Hippocampal formation (tissue), 2 donors: ENCODE data around the gene TDP1.
"Not testable (repeated sequence)": the region's sequence is repeated elsewhere in the genome, so short reads cannot be mapped to it uniquely, and the experiment has no call there.

Experiments used
- DNase-seq, 2 donors: peaks; one replicate each; lab custom pipeline; 2025; lab: John Stamatoyannopoulos, UW

TDP1 gene

DNA sequence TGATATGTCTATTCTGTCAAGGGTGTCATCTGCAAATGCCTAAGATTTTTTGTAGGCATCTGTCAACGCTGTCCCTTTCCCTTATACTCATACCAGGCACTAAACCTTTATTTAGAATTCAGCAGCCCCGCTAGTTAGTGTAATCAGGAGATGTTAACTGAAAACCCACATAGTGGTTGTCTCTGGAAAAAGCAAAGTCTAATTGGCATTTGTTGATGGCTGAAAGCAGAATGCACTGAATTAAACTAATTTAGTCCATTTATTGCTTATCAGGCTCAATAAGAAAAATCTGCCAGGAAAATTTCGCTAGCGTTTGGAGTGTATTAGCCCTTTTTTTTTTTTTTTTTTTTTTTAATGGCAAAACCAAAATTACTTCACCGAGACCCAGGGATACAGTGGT is 34.5 kb downstream of the TDP1 start:
- no peak for DNase-seq

DNA sequence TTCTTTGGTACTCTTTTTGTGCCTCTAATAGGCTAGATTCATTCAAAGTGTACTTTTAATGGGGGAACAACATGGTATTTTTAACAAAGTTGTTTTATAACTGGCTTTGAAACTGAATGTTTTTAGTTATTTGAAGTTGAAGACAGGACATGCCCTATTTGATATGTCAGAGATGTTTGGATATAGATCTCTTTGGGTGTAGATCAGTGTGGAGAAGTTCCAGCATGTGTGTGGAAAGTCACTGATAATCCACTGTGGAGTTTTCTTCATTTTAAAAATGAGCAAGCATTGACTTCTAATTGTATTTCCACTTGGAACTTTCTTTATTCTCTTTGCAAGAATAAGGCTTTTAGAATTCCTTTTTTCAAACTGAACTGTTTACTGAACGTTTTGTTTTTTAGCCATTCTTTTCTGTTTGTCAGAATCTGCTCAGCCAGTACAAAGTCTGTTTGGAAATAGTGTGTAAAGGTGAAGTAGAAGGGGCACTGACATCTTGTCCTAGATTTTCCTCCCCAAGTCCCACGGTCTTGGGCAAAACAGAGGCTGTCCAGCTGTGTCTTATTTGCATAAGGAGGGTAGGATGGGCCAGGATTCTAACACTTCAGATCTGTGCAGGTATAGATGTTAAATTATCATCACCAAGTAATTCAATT is 35.0 kb downstream of the TDP1 start:
- no peak for DNase-seq

DNA sequence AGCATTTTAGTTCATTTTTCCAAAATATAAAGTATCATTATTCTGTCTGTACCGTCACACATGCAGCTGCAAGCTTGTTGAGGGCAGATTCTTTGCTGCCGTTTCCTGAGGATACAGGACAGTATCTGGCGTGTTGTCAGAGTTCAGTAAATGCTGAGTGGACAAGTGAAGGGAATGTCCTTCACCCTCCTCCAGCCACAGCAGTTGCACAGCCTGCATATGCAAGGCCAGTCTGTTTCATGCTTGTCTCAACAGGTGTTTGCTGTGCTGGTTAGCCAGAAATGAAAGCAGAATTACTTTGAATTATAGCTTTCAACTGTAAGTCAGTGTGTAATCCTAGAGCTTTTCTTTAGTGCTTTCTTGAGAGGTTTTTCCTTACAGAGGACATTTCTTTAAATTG is 36.5 kb downstream of the TDP1 start:
- no peak for DNase-seq

DNA sequence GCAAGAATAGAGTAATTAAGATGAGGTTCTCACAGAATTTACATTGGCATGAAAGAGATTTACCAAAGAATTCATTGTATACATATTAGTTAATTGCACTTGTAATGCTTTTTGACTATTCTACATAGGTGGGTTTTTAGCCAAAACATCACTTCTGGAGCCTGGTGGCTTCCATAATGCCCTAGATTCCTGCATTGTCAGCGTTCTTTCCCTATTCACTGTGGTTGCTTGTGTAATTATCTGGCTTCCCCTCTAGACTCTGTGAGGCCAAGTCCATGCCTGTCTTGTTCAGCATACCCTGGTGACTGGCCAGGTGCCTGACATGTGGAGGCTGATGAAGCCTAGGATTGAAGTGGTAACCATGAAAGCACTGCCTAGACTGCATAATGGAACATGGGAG is 41.2 kb downstream of the TDP1 start:
- no peak for DNase-seq

DNA sequence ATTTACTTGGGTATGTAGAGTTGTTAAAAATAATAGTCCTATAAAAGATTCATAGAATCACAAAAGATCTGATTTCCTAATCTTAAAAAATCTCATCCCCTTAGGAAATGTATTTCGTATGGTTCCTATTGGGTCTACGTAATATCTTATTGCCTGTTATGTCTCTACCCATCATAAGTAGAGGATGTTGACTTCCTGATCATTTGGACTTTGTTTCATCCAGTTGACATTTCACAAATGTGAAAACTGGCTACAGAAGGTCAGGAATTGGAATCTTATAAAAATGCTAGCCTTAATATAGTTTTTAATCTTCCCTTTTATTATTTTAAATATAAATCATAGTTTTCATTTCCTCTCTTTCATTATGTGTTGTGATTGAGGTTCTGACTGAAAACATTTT is 45.2 kb downstream of the TDP1 start:
- no peak for DNase-seq

DNA sequence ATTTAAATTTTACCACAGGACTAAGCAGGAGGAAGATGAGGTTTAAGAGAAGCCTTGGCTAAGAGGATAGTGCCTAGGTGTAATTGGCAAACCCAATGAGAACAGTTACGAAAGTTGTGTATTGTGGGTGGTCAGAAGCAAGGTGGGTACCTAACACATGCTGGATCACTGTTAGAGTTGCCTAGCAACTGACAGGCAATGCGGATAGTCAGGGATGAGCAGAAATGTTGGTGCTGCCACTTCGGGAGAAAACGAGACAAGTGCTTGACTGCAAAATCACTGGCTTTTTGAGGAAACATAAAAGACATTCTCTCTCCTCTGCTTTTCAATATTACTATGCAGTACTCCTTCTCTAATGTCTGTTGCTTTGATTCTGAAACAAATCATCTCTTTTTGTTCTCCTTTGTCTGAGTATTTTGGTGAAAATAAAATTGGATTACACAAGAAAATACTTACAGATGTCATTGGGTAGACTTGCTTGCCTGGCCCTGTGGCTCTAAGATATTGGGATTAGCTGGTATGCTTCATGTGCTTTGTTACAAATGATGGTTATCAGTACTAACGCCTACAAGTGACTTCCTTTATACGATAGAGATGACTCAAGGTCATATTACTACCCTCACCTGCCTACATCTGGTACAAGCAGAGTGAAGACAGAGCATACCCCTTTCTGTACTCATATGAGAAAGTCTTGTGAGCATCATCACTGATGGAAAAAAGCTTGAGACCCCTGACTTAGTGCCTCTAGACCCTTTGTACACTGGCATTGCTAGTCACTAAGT is 48.0 kb downstream of the TDP1 start:
- no peak for DNase-seq

DNA sequence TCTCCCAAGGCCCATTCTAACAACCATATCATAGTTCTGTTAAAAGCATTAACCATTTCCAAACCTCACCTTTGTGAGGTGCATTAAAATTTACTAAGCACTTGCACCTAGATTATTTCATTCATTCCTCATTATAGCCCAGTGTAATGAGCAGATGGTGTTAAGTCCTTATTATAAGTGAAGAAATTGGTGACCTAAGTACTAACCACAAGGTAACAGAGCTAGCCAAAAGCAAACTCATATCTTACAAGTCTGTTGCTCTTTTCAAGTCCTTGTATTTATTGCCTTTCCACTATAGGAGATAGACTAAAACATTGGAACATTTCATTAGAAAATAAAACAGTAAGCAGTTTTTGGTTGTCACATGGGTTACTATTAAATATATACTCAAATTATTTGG is 49.7 kb downstream of the TDP1 start:
- no peak for DNase-seq

DNA sequence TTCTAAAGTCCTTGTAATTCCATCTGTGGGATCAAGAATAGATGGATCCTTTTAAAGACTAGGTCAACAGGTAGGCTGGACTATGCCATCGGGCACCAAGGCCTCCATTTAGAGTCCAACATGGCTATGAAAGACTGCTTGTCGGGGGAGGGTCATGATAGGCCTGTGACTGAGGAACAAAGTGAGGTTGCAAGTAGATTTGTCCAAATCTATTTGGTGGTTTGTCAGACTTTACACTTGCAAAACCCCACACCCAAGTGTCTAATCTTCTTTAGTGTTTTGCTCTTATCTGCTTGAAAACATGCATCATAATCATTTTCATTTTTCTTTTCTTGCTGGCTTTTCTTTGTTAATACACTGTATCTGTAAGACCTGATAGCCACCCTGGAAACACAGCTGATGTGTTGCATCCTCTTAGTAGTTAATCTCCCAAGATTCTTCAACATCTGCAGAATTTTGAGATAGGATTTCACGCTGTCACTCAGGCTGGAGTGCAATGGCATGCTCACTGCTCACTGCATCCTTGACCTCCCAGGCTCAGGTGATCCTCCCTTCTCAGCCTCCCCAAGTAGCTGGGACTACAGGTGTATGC is 50.3 kb downstream of the TDP1 start:
- no peak for DNase-seq

DNA sequence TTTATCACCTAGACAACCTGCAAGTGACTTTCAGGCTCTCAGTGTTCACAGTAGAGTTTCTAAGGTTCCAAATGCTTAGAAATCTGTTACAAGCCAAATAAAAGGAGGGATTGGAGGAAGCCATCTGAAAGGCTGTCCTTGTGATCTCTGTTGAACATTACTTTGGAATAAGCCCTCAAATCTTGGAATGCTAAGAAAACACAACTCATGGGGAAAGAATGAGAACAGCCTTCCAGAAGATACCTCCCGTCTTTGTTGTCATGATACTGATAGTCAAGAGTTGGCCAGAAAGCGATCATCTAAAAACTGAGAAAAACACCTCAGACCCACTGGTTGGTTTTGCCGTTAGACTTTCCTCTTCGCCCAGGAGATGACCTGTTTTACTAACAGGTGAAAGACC is 61.6 kb downstream of the TDP1 start:
- no peak for DNase-seq

DNA sequence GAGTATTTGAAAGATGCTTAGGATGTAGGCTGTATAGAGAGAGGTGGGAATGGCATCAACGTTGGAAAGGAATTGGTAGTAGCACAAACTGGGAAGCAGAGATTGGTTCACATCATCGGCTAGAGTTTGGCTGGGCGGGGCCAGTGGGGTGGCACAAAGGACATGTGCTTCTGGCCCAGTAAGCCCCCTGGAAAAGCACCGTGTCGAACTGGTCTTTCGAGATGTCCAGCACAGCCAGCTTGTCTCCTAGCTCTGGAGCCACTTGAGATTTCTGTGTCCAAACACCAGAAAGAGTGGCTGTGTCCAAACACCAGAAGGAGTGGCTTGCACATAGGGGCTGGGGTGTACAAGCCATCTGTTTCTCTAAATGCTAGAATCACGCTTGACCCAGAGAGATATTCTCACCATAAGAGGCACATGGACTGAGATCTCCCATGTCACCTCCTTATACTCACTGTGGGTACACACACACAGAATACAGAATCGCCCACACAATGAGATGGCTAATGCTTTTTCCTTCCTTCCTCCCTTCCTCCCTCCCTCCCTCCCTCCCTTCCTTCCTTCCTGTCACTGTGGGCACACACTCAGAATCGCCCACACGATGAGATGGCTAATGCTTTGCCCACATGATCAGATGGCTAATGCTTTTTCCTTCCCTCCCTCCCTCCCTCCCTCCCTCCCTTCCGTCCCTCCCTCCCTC is 64.2 kb downstream of the TDP1 start:
- peak in 1 of 2 donors; percentile 50 for DNase-seq

DNA sequence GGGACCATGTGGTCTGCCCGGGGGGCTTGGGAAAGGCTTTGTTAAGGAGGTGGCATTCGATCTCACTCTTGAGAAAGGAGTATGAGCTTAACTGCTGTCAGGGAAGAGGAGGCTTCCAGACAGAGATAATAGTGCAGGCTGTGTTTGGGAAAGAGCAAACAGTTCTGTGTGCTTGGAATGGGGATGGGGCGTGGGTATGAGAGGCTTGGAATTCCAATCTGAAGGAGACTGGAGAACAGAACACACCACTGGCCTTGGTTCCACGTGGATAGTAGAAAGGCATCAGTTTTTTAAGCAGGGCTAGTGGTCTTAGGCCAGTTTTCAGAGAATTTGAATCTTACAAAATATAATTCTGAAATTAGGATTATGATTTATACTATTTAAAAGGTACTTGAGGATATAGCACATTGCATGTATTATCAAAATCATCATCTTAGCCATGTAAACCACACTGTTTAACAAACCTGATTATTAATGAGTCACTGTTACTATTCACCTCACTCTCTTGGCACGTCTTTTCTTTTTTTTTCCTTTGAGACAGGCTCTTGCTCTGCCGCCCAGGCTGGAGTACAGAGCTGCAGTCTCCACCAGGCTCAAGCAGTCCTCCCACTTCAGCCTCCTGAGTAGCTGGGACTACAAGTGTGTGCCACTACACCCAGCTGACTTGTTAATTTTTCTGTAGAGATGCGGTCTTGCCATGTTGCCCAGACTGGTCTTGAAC is 67.6 kb downstream of the TDP1 start:
- DNase-seq, result no peak

DNA sequence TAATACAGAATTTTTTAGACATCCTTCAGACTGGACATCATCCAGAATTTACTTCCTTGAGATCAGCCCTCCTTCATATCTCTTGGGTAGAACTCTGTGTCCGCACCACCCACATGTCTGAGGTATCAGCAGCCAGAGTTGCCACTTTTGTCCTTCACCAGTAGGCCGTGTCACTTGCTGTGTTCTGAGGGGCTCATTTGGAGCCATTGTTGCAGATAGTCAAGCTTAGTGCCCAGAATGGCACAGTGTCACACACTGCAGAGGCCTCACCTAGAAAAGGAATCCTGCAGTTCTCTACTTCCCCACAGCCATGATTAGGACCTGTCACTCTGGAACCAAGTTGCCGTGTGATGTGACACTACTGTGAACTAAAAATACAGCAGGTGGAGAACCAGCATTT is 69.2 kb downstream of the TDP1 start:
- no peak for DNase-seq

DNA sequence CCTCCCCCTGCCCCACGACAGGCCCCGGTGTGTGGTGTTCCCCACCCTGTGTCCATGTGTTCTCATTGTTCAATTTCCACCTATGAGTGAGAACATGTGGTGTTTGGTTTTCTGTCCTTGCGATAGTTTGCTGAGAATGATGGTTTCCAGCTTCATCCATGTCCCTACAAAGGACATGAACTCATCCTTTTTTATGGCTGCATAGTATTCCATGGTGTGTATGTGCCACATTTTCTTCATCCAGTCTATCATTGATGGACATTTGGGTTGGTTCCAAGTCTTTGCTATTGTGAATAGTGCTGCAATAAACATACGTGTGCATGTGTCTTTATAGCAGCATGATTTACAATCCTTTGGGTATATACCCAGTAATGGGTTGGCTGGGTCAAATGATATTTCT is 70.9 kb downstream of the TDP1 start:
- not testable (repeated sequence) for DNase-seq

DNA sequence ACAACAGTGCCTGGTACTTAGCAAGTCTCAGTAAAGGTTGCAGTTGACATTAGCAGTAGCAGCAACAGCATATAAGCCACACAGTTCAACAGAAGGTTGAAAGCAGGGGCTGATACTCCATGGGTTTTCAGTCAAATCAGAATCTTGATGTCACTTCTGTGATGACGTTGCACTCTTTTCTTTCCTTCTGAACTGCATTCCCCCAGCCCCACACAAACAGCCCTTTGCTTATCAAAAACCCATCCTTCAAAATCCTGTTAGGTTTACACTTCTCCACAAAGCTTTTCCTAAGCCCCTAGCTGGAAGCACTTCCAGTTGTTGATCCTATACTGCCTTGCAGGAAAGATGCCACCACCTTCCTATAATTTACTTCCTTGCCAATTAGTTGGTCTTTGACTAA is 72.1 kb downstream of the TDP1 start:
- no peak for DNase-seq

DNA sequence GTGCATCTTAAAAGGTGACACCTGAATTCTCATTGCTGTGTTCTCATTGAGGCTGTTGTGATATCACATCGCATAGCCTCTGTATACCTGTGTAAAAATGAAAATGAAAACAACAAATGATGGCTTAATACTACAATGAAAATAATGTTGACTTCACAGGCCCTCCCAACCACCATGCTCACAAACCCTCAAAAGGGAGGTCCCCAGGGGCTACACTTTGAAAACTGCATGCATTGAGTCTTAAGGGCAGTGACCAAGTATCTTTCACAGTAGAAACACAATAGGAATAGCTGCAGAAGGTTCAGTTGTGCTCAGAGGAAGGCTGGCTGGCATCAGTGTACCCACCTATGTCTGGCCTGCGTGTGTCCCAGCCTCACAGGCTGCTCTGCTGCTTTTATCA is 78.4 kb downstream of the TDP1 start:
- DNase-seq, result no peak

DNA sequence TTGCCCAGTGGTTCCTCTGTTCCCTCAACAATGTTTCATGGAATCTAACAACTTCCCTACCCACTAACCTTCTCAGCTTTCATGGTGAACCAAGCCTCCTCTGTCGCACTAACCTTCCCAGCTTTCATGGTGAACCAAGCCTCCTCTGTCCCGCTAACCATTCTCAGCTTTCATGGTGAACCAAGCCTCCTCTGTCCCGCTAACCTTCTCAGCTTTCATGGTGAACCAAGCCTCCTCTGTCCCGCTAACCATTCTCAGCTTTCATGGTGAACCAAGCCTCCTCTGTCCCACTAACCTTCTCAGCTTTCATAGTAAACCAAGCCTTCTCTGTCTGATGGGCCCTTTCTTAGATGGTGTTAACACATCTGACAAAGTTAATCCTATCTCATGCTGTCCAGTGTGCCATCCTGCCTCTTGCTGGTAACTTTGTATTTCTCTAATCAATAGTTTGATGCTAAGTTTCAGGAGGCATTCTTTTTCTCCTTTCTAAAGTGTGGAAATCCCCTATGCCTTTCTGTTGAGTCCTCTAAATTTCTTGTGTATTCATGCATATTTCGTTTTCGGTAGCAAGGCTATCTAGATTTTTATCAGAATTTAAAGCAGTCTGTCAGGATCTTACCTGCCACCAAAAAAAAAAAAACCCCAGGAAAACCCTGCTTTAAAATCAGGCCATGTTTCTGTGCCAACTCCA is 79.3 kb downstream of the TDP1 start:
- DNase-seq, result no peak

DNA sequence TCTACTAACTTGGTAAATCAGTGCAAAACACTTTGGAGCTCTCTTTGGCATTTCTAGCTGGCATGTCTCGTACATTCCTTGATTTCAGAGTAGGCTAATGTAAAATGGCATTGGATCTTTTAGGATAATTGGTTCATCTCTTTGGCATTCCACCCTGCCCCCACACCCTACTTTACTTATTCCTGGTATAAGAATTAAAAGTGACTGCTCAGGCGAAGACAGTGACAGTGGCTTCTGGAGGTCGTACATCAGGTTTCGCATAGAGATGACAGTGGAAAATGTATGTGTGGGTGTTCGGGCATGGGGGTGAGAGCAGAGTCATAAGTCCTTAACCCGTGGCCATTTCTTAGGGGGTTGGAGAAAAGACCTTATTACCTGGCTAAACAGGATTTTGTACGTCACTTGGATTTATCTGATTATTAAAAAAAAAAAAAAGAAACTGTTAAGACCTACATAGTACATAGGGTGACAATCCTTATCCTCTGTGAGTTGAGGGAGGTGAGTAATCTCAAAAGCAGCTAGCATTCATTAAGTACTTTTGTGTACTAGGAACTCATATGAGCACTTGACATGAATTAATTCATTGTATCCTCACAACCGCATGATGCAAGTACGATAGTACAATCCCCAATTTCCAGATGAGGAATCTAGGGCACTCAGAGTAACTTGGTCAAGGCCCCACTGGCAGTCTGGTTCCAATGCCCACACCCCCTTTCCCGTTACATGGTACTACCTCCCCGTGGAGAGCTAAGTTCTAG is 83.7 kb downstream of the TDP1 start:
- no peak for DNase-seq

DNA sequence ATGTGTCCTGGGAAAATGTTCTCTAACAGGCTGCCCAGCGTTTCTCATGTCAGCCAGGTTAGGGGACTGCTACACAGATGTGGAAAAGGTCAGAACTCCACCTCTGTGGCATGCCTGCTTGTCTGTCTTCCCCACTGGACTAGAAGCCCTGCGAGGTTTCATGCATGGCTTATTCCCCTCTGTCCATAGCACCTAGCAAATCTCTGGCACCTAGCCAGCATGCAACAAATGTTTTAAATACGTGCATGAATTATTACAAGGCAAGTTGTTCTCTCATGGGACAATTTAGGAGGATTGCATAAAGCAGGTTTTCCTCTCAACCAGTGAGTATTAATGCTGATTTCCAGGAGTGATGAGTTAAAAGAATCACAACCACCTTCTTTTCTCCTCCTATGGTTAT is 84.7 kb downstream of the TDP1 start:
- no peak for DNase-seq

DNA sequence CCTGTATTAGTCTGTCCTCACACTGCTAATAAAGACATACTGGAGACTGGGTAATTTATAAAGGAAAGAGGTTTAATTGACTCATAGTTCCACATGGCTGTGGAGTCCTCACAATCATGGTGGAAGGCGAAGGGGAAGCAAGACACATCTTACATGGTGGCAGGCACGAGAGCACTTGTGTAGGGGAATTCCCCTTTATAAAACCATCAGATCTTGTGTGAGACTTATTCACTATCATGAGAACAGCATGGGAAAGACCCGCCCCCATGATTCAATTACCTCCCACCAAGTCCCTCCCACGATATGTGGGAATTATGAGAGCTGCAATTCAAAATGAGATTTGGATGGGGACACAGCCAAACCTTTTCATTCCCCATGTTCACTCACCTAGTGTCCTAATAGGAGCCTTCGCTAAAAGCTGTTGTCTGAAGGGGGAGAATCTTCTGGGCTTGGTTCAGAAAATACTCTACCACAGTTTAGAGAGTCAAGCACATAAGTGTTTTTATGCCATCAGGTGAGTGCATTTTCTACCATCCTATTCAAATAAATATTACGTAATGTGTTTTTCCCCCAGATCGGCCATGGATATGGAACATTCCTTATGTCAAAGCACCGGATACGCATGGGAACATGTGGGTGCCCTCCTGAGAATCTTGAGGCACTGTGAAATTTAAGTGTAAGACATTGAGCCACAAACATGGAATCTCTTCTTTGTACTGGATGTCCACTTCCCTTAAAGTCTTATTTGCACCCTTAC is 86.9 kb downstream of the TDP1 start:
- no peak for DNase-seq

DNA sequence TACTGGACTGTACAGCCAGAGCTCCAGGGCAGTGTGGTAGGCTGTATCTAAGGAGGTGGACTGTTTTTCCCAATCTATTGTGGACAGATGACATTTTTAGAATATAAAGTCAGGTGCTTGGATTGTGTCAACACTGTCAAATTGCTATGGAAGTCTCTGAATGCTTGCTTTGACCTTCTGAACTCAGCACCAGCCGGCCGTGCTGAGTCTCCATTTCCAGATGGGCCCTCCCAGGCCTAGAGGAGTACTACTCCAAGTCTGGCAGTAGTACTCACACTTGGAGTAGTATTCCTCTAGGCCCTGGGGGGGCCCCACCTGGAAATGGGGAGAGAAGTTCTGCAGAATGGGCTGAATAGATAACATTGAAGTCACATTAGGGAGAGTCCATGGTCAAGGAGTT is 89.9 kb downstream of the TDP1 start:
- DNase-seq, result no peak
